ENCODE measurements around the gene SH2D3A.

- TF ChIP-seq POLR2A (IDR thresholded peaks at IDR 0.05) (no peak), CTCF (IDR thresholded peaks at IDR 0.05) (no peak)
Measured at GRCh38 chr19:6754653-6755463, 12.4 kb downstream of the SH2D3A start.

All from uterus (tissue), 2 donors.